ENCODE measurements around the gene MYH9. TPM values are rescaled to one million over a fixed set of nuclear protein-coding genes. Genes with fewer than 3 reads are reported as not detected.

The MYH9 gene
- total RNA-seq, 1 experiment from 2014 or later = 258 TPM

- CTCF ChIA-PET = no interaction called here
- Histone ChIP-seq H2AFZ (ENCODE audit: low read depth, low read length, poor library complexity, severe bottlenecking) (no peak overlapping the region), H3K79me2 (ENCODE audit: insufficient read depth, low read length) (peaks cover 100% of the 10 kb centered on the region), H3K27ac (ENCODE audit: low read depth, low read length) (no peak overlapping the region), H3K9ac (ENCODE audit: low read length) (no peak overlapping the region), H3K4me1 (ENCODE audit: control insufficient read depth in 1 of 2, insufficient read depth in 2 of 2, low read length in 2 of 2) (peaks cover 61 to 90% of the 10 kb centered on the region in 2 experiments), H3K4me2 (ENCODE audit: low read length) (no peak overlapping the region), H3K4me3 (replicated peaks in 1 of 2; ENCODE audit: low read depth in 1 of 2, low read length in 2 of 2) (no peak overlapping the region), H3K9me2 (ENCODE audit: insufficient read depth) (no peaks in the 10 kb centered on the region), H3K27me3 (ENCODE audit: insufficient read depth, low read length) (no peaks in the 10 kb centered on the region), H4K20me1 (ENCODE audit: insufficient read depth) (peaks cover 9% of the 10 kb centered on the region; the same call in 1 of the 2 replicates), H3K36me3 (ENCODE audit: control insufficient read depth in 1 of 2, insufficient read depth in 2 of 2, low read length in 2 of 2) (peaks cover 0 to 11% of the 10 kb centered on the region in 2 experiments; a peak in 1 of 4 replicates), H3K9me3 (ENCODE audit: control insufficient read depth in 1 of 2, insufficient read depth in 1 of 2, low read depth in 1 of 2, low read length in 2 of 2) (no peaks in the 10 kb centered on the region)
- POLR2A ChIA-PET = interaction anchor here (6.2 kb wide), 1 partner anchor 11 kb away, joined by 37 read pairs; the partner anchor contains the start of gene MYH9
- no peak for ATAC-seq
- TF ChIP-seq POLR2AphosphoS5 (IDR thresholded peaks at IDR 0.05; ENCODE audit: low read depth, low read length) (no peak), POLR2A (IDR thresholded peaks at IDR 0.05; ENCODE audit: borderline replicate concordance, extremely low read depth, insufficient read depth, insufficient read length) (no peak), ATF3 (IDR thresholded peaks at IDR 0.05) (no peak), SRF (IDR thresholded peaks at IDR 0.05; ENCODE audit: low read depth) (no peak), ELF1 (IDR thresholded peaks at IDR 0.05; ENCODE audit: borderline replicate concordance, low read depth) (no peak), EZH2phosphoT487 (IDR thresholded peaks at IDR 0.05; ENCODE audit: borderline replicate concordance) (no peak), EGR1 (IDR thresholded peaks at IDR 0.05; ENCODE audit: low read depth) (no peak), CEBPB (IDR thresholded peaks at IDR 0.05; ENCODE audit: low read depth) (no peak), EZH2 (IDR thresholded peaks at IDR 0.05) (no peak), REST (IDR thresholded peaks at IDR 0.05; ENCODE audit: low read depth) (no peak), JUND (IDR thresholded peaks at IDR 0.05) (no peak), FOSL1 (IDR thresholded peaks at IDR 0.05; ENCODE audit: low read depth) (no peak), ZBTB33 (IDR thresholded peaks at IDR 0.05; ENCODE audit: extremely low read depth, insufficient replicate concordance, low read length) (no peak), CBX3 (IDR thresholded peaks at IDR 0.05; ENCODE audit: low read depth) (no peak), YY1 (IDR thresholded peaks at IDR 0.05; ENCODE audit: extremely low read depth, insufficient replicate concordance, low read depth, low read length) (no peak), ZFX (IDR thresholded peaks at IDR 0.05) (no peak), SIN3A (IDR thresholded peaks at IDR 0.05; ENCODE audit: low read depth) (no peak), CTCF (IDR thresholded peaks at IDR 0.05 in 2 of 3, conservative IDR thresholded peaks at IDR 0.05 in 1 of 3; ENCODE audit: borderline replicate concordance in 1 of 3, insufficient read depth in 1 of 3, low read depth in 2 of 3, low read length in 2 of 3) (no peak), RAD21 (IDR thresholded peaks at IDR 0.05; ENCODE audit: low read depth) (no peak), ZNF274 (IDR thresholded peaks at IDR 0.05; ENCODE audit: low read depth, low read length) (no peak)
- no peak for DNase-seq (ENCODE audit: low read depth, low spot score)
- intact Hi-C loops (cut with micrococcal nuclease) = no loop called here
- BruUV-seq (replicated peaks) = no TSS peak
- RAD21 ChIA-PET (ENCODE audit: low non-redundant PET in 1 of 2, low total read pairs in 2 of 2, uncharacterized antibody in 2 of 2, unreplicated experiment in 2 of 2) = no interaction called here
These were observed 10.6 kb downstream of the MYH9 start for GRCh38 chr22:36377022-36377631.

All from HCT116 (cell line).